Neural cell (in vitro differentiated cells): Measurements from ENCODE around the gene PIAS1. TPM values are rescaled to one million over a fixed set of nuclear protein-coding genes. Genes with fewer than 3 reads are reported as not detected.

Experiments
- H2AFZ ChIP-seq: fragments of 200-600, 300-800 bp; sonication (generic), shearing (Covaris generic); 2 replicates; pipeline ENCODE4 v1.6.0; 2014; ENCODE audit warnings: low read depth, mild to moderate bottlenecking, antibody characterized with exemption, low read length, moderate library complexity
- H3F3A ChIP-seq: fragments of 200-600 bp; shearing (Covaris generic); 2 replicates; pipeline ENCODE4 v1.6.1; 2016; ENCODE audit warnings: mild to moderate bottlenecking, moderate library complexity, mixed read lengths, antibody characterized with exemption, low read length; ENCODE audit not compliant: insufficient read depth, poor library complexity, severe bottlenecking
- H3K27ac ChIP-seq: fragments of 200-600, 300-800 bp; sonication (generic), shearing (Covaris generic); 2 replicates; pipeline ENCODE4 v1.5.1; 2014; ENCODE audit warnings: mild to moderate bottlenecking, low read length, moderate library complexity
- H3K27me3 ChIP-seq: fragments of 300-800, 200-600 bp; sonication (generic), shearing (Covaris generic); 2 replicates; pipeline ENCODE4 v1.6.0; 2014; ENCODE audit warnings: mild to moderate bottlenecking, low read depth, low read length, moderate library complexity; ENCODE audit not compliant: insufficient read depth
- H3K36me3 ChIP-seq: fragments of 300-800, 200-600 bp; sonication (generic), shearing (Covaris generic); 2 replicates; pipeline ENCODE4 v1.5.1; 2014; ENCODE audit warnings: mild to moderate bottlenecking, antibody characterized with exemption, low read length, moderate library complexity; ENCODE audit not compliant: insufficient read depth
- H3K4me2 ChIP-seq: fragments of 300-800, 200-600 bp; sonication (generic), shearing (Covaris generic); 2 replicates; pipeline ENCODE4 v1.6.0; 2014; ENCODE audit warnings: mild to moderate bottlenecking, low read length
- H3K4me3 ChIP-seq: fragments of 300-800, 200-600 bp; sonication (generic), shearing (Covaris generic); 2 replicates; pipeline ENCODE4 v1.5.1; 2014; ENCODE audit warnings: mild to moderate bottlenecking, low read length, moderate library complexity
- H3K79me2 ChIP-seq: fragments of 200-600 bp; shearing (Covaris generic); replicated peaks from 2 replicates; pipeline ENCODE4 v1.6.0; 2014; ENCODE audit warnings: mild to moderate bottlenecking, low read length, moderate library complexity; ENCODE audit not compliant: insufficient read depth
- H3K9ac ChIP-seq: fragments of 300-800, 200-600 bp; sonication (generic), shearing (Covaris generic); 2 replicates; pipeline ENCODE4 v1.6.1; 2016; ENCODE audit warnings: mild to moderate bottlenecking, low read length, mixed read lengths
- H3K9me2 ChIP-seq: fragments of 200-600 bp; shearing (Covaris generic); 2 replicates; pipeline ENCODE4 v1.6.1; 2016; ENCODE audit warnings: mild to moderate bottlenecking, low read length, mixed read lengths; ENCODE audit not compliant: insufficient read depth
- H3K9me3 ChIP-seq: fragments of 200-600, 300-800 bp; sonication (generic), shearing (Covaris generic); 2 replicates; pipeline ENCODE4 v1.6.1; 2016; ENCODE audit warnings: mild to moderate bottlenecking, mixed run types, low read length, moderate library complexity, mixed read lengths
- H4K20me1 ChIP-seq: fragments of 200-600 bp; shearing (Covaris generic); 2 replicates; pipeline ENCODE4 v1.6.1; 2016; ENCODE audit warnings: mild to moderate bottlenecking, mixed run types; ENCODE audit not compliant: insufficient read depth
- EP300 ChIP-seq: fragments of 450-650 bp; conservative IDR thresholded peaks from 2 replicates; pipeline ENCODE4 v1.6.1; 2014; ENCODE audit warnings: antibody characterized with exemption, mild to moderate bottlenecking, moderate library complexity; ENCODE audit not compliant: poor library complexity, severe bottlenecking
- EZH2 ChIP-seq: fragments of 200-600, 300-800 bp; shearing (Covaris generic), sonication (generic); IDR thresholded peaks from 2 replicates; pipeline ENCODE4 v1.6.1; 2014; ENCODE audit warnings: antibody characterized with exemption, low read length, borderline replicate concordance, mild to moderate bottlenecking; ENCODE audit not compliant: insufficient read depth, poor library complexity, severe bottlenecking
- MXI1 ChIP-seq: fragments of 450-650 bp; conservative IDR thresholded peaks from 2 replicates; pipeline ENCODE4 v1.6.1; 2014; ENCODE audit warnings: antibody characterized with exemption, mild to moderate bottlenecking; ENCODE audit not compliant: poor library complexity, severe bottlenecking
- POLR2AphosphoS5 ChIP-seq: IDR thresholded peaks from 2 replicates; pipeline ENCODE4 v1.6.1; 2012
- RAD21 ChIP-seq: fragments of 450-650 bp; conservative IDR thresholded peaks from 2 replicates; pipeline ENCODE4 v1.6.1; 2014; ENCODE audit warnings: antibody characterized with exemption, mild to moderate bottlenecking, moderate library complexity
- SMC3 ChIP-seq: fragments of 450-650 bp; conservative IDR thresholded peaks from 2 replicates; pipeline ENCODE4 v1.6.1; 2014; ENCODE audit warnings: antibody characterized with exemption, mild to moderate bottlenecking, moderate library complexity; ENCODE audit not compliant: poor library complexity
- TAF1 ChIP-seq: IDR thresholded peaks from 2 replicates; pipeline ENCODE4 v1.6.1; 2012; ENCODE audit warnings: low read depth
- polyA plus RNA-seq: library from polyadenylated mRNA; depleted of rRNA; stranded (reverse); fragments of >200 nt; gene quantifications from 2 replicates; pipeline ENCODE4 v1.2.3, GENCODE V29; 2014
- TF ChIP-seq, protein P1 (sequence below): IDR thresholded peaks from 2 replicates; pipeline ENCODE4 v1.6.1; 2012; ENCODE audit warnings: borderline replicate concordance
- TF ChIP-seq, protein P2 (sequence below): fragments of 450-650 bp; IDR thresholded peaks from 2 replicates; pipeline ENCODE4 v1.5.1; 2014; ENCODE audit warnings: antibody characterized with exemption, mild to moderate bottlenecking, moderate library complexity; ENCODE audit not compliant: poor library complexity, severe bottlenecking

Gene PIAS1
- polyA plus RNA-seq, 1 donor from 2014 or later, result 14.3 TPM

DNA sequence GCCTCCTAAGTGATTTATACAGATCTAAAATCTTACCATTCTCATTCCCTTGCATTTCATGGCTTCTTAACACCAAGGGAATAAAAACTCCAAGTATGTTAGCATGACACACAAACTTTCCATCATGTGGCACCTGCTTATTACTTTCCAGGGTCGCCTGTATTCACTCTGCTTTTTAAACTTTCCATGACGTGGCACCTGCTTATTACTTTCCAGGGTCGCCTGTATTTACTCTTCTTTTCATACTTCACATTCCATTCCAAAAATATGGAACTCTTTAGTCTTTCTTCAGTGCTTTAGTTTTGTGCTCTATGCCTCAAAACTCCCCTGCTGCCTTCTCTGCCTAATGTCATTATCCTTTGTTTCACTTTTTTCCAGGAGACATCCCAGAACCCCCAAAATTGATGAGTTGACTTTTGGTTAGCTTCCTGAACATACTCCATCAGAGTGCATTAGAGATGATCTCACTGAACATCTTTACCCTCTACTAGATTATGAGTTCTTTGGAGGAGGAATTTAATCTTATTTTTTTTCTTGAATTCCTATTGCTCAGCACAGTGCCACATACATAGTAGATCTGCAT is 104.0 kb downstream of the PIAS1 start:
- Histone ChIP-seq H3K27ac (no peak overlapping the region), H3K4me3 (no peak overlapping the region), H3K9me2 (no peaks in the 10 kb centered on the region), H3F3A (no peaks in the 10 kb centered on the region), H4K20me1 (no peaks in the 10 kb centered on the region), H3K9me3 (no peaks in the 10 kb centered on the region), H3K79me2 (no peaks in the 10 kb centered on the region), H3K9ac (no peak overlapping the region), H3K36me3 (peaks cover 15% of the 10 kb centered on the region), H2AFZ (no peak overlapping the region), H3K27me3 (no peaks in the 10 kb centered on the region), H3K4me2 (no peak overlapping the region)
- no peak for TF ChIP-seq POLR2AphosphoS5
- no peak for TF ChIP-seq RAD21
- TF ChIP-seq EP300, result no peak
- no peak for TF ChIP-seq EZH2
- no peak for TF ChIP-seq TAF1
- TF ChIP-seq, protein P1, sequence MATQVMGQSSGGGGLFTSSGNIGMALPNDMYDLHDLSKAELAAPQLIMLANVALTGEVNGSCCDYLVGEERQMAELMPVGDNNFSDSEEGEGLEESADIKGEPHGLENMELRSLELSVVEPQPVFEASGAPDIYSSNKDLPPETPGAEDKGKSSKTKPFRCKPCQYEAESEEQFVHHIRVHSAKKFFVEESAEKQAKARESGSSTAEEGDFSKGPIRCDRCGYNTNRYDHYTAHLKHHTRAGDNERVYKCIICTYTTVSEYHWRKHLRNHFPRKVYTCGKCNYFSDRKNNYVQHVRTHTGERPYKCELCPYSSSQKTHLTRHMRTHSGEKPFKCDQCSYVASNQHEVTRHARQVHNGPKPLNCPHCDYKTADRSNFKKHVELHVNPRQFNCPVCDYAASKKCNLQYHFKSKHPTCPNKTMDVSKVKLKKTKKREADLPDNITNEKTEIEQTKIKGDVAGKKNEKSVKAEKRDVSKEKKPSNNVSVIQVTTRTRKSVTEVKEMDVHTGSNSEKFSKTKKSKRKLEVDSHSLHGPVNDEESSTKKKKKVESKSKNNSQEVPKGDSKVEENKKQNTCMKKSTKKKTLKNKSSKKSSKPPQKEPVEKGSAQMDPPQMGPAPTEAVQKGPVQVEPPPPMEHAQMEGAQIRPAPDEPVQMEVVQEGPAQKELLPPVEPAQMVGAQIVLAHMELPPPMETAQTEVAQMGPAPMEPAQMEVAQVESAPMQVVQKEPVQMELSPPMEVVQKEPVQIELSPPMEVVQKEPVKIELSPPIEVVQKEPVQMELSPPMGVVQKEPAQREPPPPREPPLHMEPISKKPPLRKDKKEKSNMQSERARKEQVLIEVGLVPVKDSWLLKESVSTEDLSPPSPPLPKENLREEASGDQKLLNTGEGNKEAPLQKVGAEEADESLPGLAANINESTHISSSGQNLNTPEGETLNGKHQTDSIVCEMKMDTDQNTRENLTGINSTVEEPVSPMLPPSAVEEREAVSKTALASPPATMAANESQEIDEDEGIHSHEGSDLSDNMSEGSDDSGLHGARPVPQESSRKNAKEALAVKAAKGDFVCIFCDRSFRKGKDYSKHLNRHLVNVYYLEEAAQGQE, result no peak
- no peak for TF ChIP-seq MXI1
- TF ChIP-seq SMC3, result no peak

GRCh38 chr15:68163191-68163590 is 109.1 kb downstream of the PIAS1 start:
- Histone ChIP-seq H3K36me3 (peaks cover 15% of the 10 kb centered on the region), H3K9ac (no peak overlapping the region), H3K4me2 (no peak overlapping the region), H3K4me3 (no peak overlapping the region), H3K9me3 (no peaks in the 10 kb centered on the region), H3K79me2 (no peaks in the 10 kb centered on the region), H3F3A (no peaks in the 10 kb centered on the region), H2AFZ (no peak overlapping the region), H3K27ac (no peak overlapping the region), H4K20me1 (no peaks in the 10 kb centered on the region), H3K9me2 (no peaks in the 10 kb centered on the region), H3K27me3 (no peaks in the 10 kb centered on the region)
- TF ChIP-seq POLR2AphosphoS5 (no peak), MXI1 (no peak), EZH2 (no peak), SMC3 (no peak), RAD21 (no peak), EP300 (no peak), TAF1 (no peak)
- TF ChIP-seq, protein P2, sequence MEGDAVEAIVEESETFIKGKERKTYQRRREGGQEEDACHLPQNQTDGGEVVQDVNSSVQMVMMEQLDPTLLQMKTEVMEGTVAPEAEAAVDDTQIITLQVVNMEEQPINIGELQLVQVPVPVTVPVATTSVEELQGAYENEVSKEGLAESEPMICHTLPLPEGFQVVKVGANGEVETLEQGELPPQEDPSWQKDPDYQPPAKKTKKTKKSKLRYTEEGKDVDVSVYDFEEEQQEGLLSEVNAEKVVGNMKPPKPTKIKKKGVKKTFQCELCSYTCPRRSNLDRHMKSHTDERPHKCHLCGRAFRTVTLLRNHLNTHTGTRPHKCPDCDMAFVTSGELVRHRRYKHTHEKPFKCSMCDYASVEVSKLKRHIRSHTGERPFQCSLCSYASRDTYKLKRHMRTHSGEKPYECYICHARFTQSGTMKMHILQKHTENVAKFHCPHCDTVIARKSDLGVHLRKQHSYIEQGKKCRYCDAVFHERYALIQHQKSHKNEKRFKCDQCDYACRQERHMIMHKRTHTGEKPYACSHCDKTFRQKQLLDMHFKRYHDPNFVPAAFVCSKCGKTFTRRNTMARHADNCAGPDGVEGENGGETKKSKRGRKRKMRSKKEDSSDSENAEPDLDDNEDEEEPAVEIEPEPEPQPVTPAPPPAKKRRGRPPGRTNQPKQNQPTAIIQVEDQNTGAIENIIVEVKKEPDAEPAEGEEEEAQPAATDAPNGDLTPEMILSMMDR, result no peak
- TF ChIP-seq, protein P1, result no peak
